Measurements from ENCODE around the gene LRRC3.

DNA sequence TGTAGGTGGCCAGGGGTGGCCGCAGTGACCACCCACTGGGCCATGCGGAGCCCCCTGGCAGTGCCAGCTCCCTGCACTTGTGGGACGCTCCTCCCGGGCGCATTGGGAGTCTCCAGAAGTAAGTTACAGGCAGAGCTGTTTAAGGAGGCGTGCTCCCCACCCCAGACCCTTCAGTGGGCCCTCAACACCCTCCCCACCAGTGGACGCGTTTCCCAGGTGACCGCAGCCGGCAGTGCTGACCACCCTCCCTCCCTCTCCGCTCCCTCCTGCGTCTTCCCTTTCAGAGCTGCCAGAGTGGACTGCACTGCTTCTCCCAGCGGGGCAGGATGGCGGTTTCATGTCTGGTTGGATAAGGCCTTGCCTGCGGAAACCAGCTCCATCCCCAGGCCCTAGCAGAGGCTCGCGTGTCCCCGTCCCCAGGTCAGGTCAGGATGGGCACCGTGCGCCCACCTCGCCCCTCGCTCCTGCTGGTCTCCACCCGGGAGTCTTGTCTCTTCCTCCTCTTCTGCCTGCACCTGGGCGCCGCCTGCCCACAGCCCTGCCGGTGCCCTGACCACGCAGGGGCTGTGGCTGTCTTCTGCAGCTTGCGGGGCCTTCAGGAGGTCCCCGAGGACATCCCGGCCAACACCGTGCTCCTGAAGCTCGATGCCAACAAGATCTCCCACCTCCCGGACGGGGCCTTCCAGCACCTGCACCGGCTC, 1.1 kb downstream of the LRRC3 start:
- TF ChIP-seq CTCF (conservative IDR thresholded peaks at IDR 0.05; ENCODE audit: low read length) (no peak), EZH2phosphoT487 (IDR thresholded peaks at IDR 0.05; ENCODE audit: borderline replicate concordance, low read depth, low read length) (no peak)
